IMR-90 (cell line): Measurements from ENCODE around the gene MAMLD1.

ENCODE experiments used
- BHLHE40 ChIP-seq: fragments of 150-350 bp; IDR thresholded peaks from 2 replicates; pipeline ENCODE4 v1.6.1; 2016; ENCODE audit warnings: mild to moderate bottlenecking, low read depth, low read length
- CEBPB ChIP-seq: IDR thresholded peaks from 2 replicates; pipeline ENCODE4 v1.6.1; 2012; ENCODE audit warnings: low read depth, low read length, improper control_type of control experiment
- FOS ChIP-seq: fragments of 150-350 bp; IDR thresholded peaks from 2 replicates; pipeline ENCODE4 v1.6.1; 2016; ENCODE audit warnings: low read depth, low read length
- MAFK ChIP-seq: IDR thresholded peaks from 2 replicates; pipeline ENCODE4 v1.6.1; 2012; ENCODE audit warnings: low read depth, low read length, improper control_type of control experiment
- NFE2L2 ChIP-seq: fragments of 150-350 bp; IDR thresholded peaks from 2 replicates; pipeline ENCODE4 v1.6.1; 2016; ENCODE audit warnings: low read depth, mild to moderate bottlenecking, low read length
- POLR2A ChIP-seq: IDR thresholded peaks from 2 replicates; pipeline ENCODE4 v1.6.1; 2012; ENCODE audit warnings: mild to moderate bottlenecking, low read depth, low read length
- RAD21 ChIP-seq: IDR thresholded peaks from 2 replicates; pipeline ENCODE4 v1.6.1; 2012; ENCODE audit warnings: low read length, improper control_type of control experiment
- TF ChIP-seq, protein P1 (sequence below): conservative IDR thresholded peaks from 2 replicates; pipeline ENCODE4 v1.5.1; 2012; ENCODE audit warnings: mild to moderate bottlenecking, low read depth, low read length, improper control_type of control experiment
- TF ChIP-seq, protein P2 (sequence below): fragments of 150-350 bp; IDR thresholded peaks from 2 replicates; pipeline ENCODE4 v1.6.1; 2017; ENCODE audit warnings: mild to moderate bottlenecking, antibody characterized with exemption, low read length, low read depth

DNA sequence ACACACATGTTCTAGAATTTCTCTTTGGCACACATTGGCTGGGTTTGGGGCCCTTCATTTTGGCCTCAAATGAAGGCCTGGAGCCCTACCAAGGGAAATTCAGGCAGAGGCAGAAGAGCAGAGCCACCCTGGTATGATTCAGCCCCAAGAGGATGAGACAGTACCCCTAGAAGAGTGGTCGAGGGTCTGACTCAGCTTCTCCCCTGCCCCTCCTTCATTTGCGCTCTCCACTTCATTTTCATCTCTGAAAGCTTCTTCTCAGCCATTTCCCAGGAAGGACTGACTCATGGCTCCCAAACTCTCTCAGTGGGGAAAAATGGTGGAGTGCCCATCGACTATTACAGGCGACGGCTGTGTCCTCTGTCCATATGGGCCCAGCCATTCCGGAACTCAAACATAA, 43.5 kb downstream of the MAMLD1 start:
- TF ChIP-seq, protein P1, sequence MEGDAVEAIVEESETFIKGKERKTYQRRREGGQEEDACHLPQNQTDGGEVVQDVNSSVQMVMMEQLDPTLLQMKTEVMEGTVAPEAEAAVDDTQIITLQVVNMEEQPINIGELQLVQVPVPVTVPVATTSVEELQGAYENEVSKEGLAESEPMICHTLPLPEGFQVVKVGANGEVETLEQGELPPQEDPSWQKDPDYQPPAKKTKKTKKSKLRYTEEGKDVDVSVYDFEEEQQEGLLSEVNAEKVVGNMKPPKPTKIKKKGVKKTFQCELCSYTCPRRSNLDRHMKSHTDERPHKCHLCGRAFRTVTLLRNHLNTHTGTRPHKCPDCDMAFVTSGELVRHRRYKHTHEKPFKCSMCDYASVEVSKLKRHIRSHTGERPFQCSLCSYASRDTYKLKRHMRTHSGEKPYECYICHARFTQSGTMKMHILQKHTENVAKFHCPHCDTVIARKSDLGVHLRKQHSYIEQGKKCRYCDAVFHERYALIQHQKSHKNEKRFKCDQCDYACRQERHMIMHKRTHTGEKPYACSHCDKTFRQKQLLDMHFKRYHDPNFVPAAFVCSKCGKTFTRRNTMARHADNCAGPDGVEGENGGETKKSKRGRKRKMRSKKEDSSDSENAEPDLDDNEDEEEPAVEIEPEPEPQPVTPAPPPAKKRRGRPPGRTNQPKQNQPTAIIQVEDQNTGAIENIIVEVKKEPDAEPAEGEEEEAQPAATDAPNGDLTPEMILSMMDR, result no peak
- TF ChIP-seq MAFK (no peak), POLR2A (no peak), RAD21 (no peak), BHLHE40 (no peak), FOS (no peak), NFE2L2 (no peak), CEBPB (no peak)
- TF ChIP-seq, protein P2, sequence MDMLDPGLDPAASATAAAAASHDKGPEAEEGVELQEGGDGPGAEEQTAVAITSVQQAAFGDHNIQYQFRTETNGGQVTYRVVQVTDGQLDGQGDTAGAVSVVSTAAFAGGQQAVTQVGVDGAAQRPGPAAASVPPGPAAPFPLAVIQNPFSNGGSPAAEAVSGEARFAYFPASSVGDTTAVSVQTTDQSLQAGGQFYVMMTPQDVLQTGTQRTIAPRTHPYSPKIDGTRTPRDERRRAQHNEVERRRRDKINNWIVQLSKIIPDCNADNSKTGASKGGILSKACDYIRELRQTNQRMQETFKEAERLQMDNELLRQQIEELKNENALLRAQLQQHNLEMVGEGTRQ, result no peak
